ENCODE data around the gene BNIPL.
A peak's percentile ranks its signal among the peaks of the same experiment; 100 is the strongest.

Gene BNIPL

DNA sequence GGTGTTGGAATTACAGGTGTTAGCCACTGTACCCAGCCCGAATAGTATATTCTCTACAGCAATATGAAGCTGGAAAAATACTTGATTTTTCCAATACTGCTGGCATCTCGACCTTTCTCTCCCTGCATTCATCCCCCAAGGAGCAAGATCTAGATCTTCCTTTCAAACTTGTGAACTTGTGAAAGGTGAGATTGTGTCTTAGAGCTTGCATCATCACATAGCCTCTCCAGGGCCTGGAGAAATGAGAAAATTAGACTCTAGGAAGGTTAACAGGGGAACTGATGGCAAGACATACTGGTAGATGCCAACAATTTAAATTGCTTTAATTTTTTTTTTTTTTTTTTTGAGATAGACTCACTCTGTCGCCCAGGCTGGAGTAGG, 26.1 kb upstream of the BNIPL start:
- DNase-seq = no peak

GRCh38 chr1:151011154-151011850, 25.1 kb upstream of the BNIPL start:
- no peak for DNase-seq

- no peak for DNase-seq
These were observed 23.5 kb upstream of the BNIPL start for GRCh38 chr1:151012684-151013471.

- DNase-seq = no peak
These were observed 22.9 kb upstream of the BNIPL start for GRCh38 chr1:151013518-151013917.

DNA sequence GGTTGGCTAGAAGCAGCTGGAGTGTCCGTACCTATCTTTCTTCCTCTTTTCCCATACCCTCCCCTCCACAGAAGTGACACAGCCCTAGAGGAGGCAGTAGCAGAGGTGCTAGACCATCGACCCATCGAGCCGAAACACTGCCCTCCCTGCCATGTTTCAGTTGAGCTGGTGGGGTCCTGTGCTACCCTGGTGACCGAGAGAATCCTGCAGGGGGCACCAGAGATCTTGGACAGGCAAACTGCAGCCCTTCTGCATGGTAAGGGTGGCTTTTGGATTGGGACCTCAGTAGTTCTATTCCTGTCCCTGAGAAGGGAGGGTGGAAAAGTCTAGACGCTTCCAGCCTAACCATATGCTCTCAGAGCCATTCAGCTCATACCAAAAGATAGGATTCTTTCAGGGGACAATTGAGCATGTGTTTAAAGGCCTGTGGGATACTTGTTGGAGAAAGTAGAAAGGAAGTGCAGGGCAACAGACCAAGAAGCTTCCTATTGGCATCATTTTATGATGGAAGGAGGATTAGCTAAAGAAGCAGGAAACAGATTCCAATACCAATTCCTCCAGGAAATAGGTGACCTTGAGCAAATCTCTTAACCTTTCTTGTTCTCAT, 11.7 kb upstream of the BNIPL start:
- peak; percentile 58 for DNase-seq

- DNase-seq = no peak
These were observed 9.9 kb upstream of the BNIPL start for GRCh38 chr1:151026460-151026859.

DNA sequence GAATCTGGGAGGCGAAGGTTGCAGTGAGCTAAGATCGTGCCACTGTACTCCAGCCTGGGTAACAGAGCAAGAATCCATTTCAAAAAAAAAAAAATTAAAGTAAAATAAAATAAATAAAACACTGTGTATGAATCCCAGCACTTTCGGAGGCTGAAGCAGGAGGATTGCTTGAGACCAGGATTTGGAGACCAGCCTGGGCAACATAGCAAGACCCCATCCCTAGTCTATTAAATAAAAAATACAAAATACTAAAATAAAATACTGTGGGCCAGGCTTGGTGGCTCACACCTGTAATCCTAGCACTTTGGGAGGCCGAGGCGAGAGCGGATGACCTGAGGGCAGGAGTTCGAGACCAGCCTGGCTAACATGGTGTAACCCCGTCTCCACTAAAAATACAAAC, 4.2 kb upstream of the BNIPL start:
- DNase-seq = no peak

DNA sequence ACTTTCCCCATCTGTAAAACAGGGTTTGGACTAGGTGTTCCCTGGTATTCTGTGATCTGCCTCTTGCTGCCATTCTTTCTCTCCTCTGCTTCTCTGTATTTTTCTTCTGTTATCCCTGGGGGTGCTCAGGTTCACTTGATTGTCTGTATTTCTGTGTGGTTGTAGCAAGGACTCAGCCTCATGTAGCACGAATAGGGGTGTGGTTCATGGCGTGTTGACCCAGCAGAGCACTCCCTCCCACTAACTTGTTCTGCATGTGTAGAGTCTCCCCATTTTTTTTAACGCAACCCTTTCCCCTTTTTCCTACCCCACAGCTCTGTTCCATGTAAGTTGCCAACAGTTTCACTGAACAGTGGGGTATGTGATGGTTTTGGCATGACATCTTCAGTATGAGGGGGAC, 1.2 kb upstream of the BNIPL start:
- no peak for DNase-seq

DNA sequence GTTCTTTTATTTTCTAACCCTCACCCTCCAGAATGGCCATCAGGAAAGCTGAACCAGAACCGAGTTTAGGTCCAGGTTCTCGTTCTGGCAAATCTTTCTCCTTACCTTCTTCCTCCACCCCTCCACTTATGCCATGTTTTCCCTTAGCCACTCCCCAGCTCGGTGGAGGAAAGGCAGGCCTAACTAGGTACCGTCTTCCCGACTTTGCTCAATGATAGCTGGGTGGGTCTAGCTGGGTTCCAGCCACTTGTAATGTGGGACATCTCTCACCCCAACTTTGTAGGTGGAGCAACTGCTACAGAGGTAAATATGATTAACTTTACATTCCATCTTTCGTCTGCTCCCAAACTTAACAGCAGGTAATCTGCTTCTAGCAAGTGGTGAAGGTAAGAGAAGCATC, 646 bp downstream of the BNIPL start:
- no peak for DNase-seq

DNA sequence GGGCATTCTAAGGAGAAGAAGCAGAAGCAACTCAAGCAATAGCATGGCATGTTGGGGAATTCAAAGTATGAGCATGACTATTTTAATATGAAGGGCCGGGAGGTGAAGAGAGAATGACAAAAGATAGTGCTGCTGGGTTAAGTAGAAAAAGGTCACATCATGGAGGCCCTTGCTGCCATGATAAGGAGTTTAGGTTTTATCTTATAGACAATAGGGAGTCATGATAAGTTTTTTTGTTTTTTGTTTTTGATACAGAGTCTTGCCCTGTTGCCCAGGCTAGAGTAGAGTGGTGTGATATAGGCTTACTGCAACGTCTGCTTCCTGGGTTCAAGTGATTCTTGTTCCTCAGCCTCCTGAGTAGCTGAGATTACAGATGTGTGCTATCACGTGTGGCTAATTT, 3.1 kb downstream of the BNIPL start:
- DNase-seq = no peak

DNA sequence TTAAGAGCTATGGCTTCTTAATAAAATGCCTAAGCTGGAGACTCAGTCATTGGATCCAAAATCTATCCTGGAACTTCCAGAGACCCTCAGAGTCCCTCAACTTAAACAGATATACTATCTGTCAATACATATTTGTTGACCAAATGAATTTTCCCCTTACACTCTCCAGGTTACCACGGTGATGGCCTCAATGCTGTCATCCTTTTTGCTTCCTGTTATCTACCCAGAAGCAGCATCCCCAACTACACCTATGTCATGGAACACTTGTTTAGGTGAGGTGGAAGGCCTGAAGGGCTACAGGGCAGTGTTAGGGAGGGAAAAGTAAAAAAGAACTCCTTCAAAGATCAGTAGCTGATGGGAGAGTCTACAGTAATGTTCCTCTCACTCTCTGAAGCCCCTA, 6.8 kb downstream of the BNIPL start:
- DNase-seq = no peak

- DNase-seq = peak; percentile 72
These were observed 11.2 kb downstream of the BNIPL start, which contains the start of gene C1orf56 for GRCh38 chr1:151047591-151047924. Gene C1orf56 (plus strand): TSS chr1:151047751. CDS start chr1:151047848, 97 bp downstream.

GRCh38 chr1:151047925-151048644, 11.7 kb downstream of the BNIPL start:
- DNase-seq = peak; percentile 59

GRCh38 chr1:151048645-151049032, 12.3 kb downstream of the BNIPL start:
- DNase-seq = no peak

- DNase-seq = no peak
These were observed 13.1 kb downstream of the BNIPL start for GRCh38 chr1:151049458-151049857.

DNA sequence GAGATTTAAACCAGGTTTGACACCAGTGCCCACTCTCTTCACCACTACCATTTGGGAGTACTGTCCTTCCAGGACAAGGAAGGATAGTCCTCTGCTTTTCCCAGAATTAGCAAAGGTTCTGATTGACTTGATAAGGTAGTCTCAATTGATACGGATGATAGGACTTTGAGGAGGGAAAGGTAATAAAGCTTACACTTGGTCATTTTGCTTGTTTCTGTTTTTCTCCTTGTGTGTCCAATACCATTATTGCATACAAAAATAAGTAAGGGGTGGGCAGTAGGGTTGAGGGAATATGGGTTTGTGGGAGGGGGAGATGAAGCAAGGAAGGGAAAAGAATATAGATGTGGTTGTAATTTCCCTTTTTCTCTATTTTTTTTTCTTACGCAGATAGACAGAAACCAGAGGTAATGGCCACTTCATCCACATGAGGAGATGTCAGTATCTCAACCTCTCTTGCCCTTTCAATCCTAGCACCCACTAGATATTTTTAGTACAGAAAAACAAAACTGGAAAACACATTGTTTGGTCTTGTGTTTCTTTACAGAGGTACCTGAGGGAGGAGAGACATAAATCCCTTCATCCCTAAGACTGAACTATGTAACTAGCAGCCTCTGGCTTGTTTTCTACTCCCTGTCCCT, 13.8 kb downstream of the BNIPL start:
- no peak for DNase-seq

- no peak for DNase-seq
These were observed 15.1 kb downstream of the BNIPL start for GRCh38 chr1:151051356-151052009.

DNA sequence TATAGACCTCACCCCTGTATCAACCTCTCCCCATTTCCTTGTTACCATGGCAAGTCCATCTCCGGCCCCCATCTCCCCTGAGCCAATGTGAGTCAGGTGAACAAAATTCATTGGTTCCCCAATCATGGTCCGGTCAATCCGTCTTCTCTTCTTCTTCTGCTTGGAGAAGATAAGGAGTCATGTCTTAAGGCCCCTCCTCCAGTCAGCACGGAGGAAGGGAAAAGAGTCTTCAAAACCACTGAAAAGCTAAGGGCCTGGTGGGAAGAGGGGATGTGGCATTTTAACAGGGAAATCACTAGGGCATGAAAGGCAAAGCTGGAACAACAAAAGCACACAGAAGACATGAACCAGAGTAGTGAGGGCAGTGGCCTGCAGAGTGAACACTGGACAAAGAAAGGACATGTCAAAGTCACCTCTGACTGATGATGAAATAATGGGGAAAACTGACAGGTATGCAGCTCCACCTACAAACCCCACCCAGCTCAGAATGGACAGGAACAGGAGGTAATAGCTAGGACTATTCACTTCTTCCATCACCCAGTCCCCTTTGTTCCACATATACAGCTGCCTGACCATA, 18.7 kb downstream of the BNIPL start:
- DNase-seq = no peak

- DNase-seq = no peak
These were observed 19.2 kb downstream of the BNIPL start for GRCh38 chr1:151055581-151055980.

GRCh38 chr1:151056149-151056548, 19.8 kb downstream of the BNIPL start:
- no peak for DNase-seq

GRCh38 chr1:151058692-151059091, 22.3 kb downstream of the BNIPL start:
- DNase-seq = no peak
